ENCODE data around the gene STK32B.

The STK32B gene

DNA sequence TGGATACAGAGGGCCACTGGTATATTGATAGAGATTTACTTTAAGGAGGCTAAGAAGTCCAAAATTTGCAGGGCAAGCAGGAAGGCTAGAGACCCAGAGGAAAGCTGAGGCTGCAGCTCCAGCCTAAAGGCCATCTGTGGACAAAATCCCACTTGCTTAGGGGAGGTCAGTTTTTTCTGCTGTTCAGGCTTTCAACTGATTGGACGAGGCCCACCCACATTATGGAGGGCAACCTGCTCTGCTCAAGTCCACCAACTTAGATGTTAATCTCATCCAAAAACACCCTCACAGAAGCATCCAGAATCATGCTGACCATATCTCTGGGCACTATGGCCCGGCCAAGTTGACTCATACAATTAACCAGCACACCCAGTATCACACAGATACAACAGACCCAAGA is 480.8 kb downstream of the STK32B start:
- no peak for DNase-seq (ENCODE audit: low spot score)

DNA sequence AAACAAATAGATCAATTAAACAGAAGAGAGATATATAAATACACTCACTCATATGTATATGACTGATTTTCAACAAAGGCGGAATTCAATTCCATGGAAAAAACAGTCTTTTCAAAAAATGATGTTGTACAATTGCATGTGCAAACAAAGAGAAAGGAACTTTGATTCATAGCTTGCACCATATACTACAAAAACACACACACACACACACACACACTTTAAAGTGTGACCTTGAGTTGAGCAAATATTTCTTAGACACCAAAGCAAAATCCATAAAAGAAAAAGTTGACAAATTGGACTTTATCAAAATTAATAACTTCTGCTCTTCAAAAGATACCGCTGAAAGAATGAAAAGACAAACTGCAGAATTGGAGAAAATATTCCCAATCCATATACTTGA is 488.3 kb downstream of the STK32B start:
- DNase-seq (ENCODE audit: low spot score) = no peak

DNA sequence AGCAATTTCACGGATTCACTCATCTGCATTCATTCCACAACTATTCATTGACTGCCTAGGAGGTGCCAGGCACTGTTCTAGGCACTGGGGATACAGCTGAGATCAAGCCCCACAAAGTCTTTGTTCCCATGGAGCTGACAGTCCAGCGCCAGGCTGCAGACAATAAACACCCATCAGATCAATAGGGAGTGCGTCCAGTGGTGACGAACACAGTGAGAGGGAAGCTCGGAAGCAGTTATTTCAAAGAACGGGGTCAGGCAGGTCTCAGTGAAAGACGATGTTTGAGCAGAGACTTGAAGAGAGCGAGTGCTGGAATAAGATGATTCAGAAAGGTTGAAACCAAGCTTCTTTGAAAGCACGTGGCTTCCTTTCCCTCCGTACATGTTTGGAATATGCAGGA is 489.9 kb downstream of the STK32B start:
- DNase-seq (ENCODE audit: low spot score) = no peak

DNA sequence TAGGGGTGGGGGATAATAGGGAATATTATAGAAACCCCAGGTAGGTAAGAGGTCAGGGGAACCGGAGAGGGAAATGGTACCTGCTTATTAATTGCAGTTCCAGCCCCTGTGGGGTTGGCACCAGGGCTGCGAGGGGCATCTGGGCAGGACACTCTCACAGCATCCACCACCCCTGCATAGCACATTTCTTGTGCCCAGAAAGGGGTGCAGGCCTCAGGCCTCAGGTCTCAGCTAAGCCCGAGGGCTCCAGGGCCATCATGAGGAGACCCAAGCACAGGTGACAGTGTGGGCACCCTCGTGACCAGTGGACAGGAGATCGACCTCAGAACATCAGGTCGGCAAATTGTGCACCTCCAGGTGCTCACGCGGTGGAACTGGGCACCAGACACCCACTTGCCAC is 492.4 kb downstream of the STK32B start:
- DNase-seq (ENCODE audit: low spot score) = no peak

DNA sequence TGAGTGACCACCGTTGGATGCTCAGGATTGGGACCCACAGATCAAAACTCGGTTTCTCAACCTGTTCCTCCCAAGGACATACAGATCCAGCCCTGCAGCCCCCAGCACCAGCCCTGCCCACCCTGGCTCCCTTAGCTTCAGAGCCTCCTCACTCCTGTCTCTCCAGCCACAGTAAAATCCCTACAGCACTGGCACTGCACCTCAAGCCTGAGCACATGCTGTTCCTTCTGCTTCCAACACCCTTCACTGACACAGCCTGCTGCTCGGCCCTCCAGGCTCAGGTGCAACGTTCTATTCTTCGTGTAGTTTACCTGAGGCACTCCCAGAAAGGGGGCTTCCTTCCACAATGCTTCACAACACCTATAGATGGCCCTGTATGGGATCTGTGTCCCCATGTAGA is 493.5 kb downstream of the STK32B start:
- no peak for DNase-seq (ENCODE audit: low spot score)

DNA sequence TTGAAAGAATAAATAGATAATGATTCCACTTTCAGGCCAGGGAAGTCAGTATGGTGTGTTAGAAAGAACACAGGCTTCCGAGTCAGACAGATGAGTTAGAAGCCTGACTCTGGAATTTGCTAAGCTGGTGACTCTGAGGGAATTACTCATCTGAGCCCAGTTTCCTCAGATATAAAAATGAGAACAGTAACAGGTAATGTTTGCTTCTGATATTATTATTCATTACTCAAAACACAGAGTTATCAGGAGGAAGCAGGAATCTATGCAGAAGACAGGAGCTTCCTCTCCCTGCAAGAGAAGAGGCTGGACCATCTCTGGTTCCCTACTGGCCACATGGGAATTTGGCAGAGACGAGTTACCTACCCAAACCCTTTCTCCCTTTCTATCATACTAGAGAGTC is 494.0 kb downstream of the STK32B start:
- no peak for DNase-seq (ENCODE audit: low spot score)

DNA sequence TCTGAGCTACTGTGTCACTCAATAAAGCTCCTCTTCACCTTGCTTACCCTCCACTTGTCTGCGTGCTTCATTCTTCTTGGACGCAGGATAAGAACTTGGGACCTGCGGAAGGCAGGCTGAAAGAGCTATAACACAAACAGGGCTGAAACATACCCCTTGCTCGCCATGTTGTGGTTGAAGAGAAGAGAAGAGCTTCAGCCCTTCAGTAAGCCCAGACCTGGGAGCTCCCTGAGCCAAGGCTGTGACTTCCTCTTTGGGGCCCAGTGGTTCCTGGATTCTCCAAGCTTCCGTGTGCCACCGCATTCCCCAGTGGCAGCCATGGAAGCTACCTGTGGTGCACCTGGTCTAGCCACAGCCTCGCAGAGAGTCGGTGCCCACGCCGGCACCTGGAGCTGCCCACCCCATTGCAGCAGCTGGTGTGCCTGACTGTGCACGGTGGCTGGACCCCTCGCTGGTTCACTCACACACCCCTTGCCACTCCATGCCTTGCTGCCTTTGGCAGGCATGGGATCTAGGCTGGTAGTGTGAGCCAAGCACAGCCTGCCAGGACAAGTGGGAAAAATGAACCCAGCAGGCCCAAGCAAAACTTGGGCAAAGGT is 496.5 kb downstream of the STK32B start:
- no peak for DNase-seq (ENCODE audit: low spot score)
